PC-3 (cell line): ENCODE results near the gene VEZT. TPM values are rescaled to one million over a fixed set of nuclear protein-coding genes. Genes with fewer than 3 reads are reported as not detected.

Experiments used
- ATAC-seq: fragments of 200-7000 bp; cut with Tn5 transposase; 2 replicates; pipeline ENCODE4 v1.9.1; 2020; ENCODE audit warnings: mild to moderate bottlenecking, moderate library complexity
- BruUV-seq: library from RNA; stranded (reverse); fragments of 400-500 nt; replicated peaks from 2 replicates; lab custom pipeline; 2021; lab: Mats Ljungman, UMichigan
- CTCF ChIA-PET: fragments of 300-600 bp; sonication (Branson Sonifier 250); formaldehyde crosslinking; loops from one replicate; lab custom pipeline; 2022; ENCODE audit warnings: antibody characterized with exemption; lab: Charles Lee
- POLR2A ChIA-PET: fragments of 300-600 bp; sonication (Branson Sonifier 250); formaldehyde crosslinking; loops from one replicate; lab custom pipeline; 2022; ENCODE audit warnings: antibody characterized with exemption; ENCODE audit not compliant: unreplicated experiment; lab: Charles Lee
- DNase-seq: peaks from one replicate; pipeline ENCODE4 v3.0.0-alpha.2; 2015
- H2AFZ ChIP-seq: fragments of 300-600 bp; sonication (generic); 2 replicates; pipeline ENCODE4 v1.6.0; 2016; ENCODE audit warnings: antibody characterized with exemption, low read length
- H3F3A ChIP-seq: fragments of 300-600 bp; sonication (generic); one replicate; pipeline ENCODE4 v1.6.0; 2017; ENCODE audit warnings: antibody characterized with exemption, low read length, control low read depth, mild to moderate bottlenecking; ENCODE audit not compliant: unreplicated experiment
- H3K27ac ChIP-seq: fragments of 300-600 bp; sonication (generic); 2 replicates; pipeline ENCODE4 v1.5.1; 2016; ENCODE audit warnings: mild to moderate bottlenecking, low read length
- H3K27me3 ChIP-seq: fragments of 300-600 bp; sonication (generic); 2 replicates; pipeline ENCODE4 v1.6.1; 2016; ENCODE audit warnings: low read length, mixed read lengths
- H3K36me3 ChIP-seq: fragments of 300-600 bp; sonication (generic); 2 replicates; pipeline ENCODE4 v1.6.1; 2016; ENCODE audit warnings: low read depth, mixed run types, low read length, mixed read lengths
- H3K4me1 ChIP-seq: fragments of 300-600 bp; sonication (generic); 2 replicates; pipeline ENCODE4 v1.5.1; 2016; ENCODE audit warnings: low read length; ENCODE audit not compliant: insufficient read depth
- H3K4me2 ChIP-seq: fragments of 300-600 bp; sonication (generic); 2 replicates; pipeline ENCODE4 v1.6.0; 2016; ENCODE audit warnings: low read length
- H3K4me3 ChIP-seq: fragments of 300-600 bp; sonication (generic); 2 replicates; pipeline ENCODE4 v1.5.1; 2016; ENCODE audit warnings: mild to moderate bottlenecking, low read length, mixed read lengths
- H3K79me2 ChIP-seq: fragments of 300-600 bp; sonication (generic); 2 replicates; pipeline ENCODE4 v1.6.1; 2017; ENCODE audit warnings: low read length, mixed read lengths
- H3K9ac ChIP-seq: fragments of 300-600 bp; sonication (generic); 2 replicates; pipeline ENCODE4 v1.6.0; 2016; ENCODE audit warnings: mild to moderate bottlenecking, low read length
- H3K9me2 ChIP-seq: fragments of 300-600 bp; sonication (generic); replicated peaks from 2 replicates; pipeline ENCODE4 v1.6.1; 2016; ENCODE audit warnings: mixed run types, low read length, mixed read lengths
- H3K9me3 ChIP-seq: fragments of 300-600 bp; sonication (generic); 2 replicates; pipeline ENCODE4 v1.6.1; 2016; ENCODE audit warnings: low read length, mixed read lengths
- H4K20me1 ChIP-seq: fragments of 300-600 bp; sonication (generic); 2 replicates; pipeline ENCODE4 v1.6.1; 2016; ENCODE audit warnings: low read length, mixed read lengths
- EZH2 ChIP-seq: fragments of 300-600 bp; sonication (generic); IDR thresholded peaks from one replicate; pipeline ENCODE4 v1.6.1; 2017; ENCODE audit warnings: antibody characterized with exemption, mild to moderate bottlenecking, low read length; ENCODE audit not compliant: unreplicated experiment
- EZH2phosphoT487 ChIP-seq: fragments of 300-600 bp; sonication (generic); IDR thresholded peaks from 2 replicates; pipeline ENCODE4 v1.6.1; 2018; ENCODE audit warnings: mild to moderate bottlenecking, antibody characterized with exemption, low read length, borderline replicate concordance
- intact Hi-C: fragments of 100-400 bp; cut with micrococcal nuclease; formaldehyde crosslinking; loops from 2 replicates; pipeline ENCODE4 v1.9.0; 2023
- total RNA-seq: library from RNA; depleted of rRNA; stranded (reverse); fragments of >200 nt; gene quantifications from 2 replicates; pipeline ENCODE4 v1.2.3, GENCODE V29; 2014
- TF ChIP-seq, protein P1 (sequence below): fragments of 300-600 bp; sonication (generic); conservative IDR thresholded peaks from 2 replicates; pipeline ENCODE4 v1.5.1; 2017; ENCODE audit warnings: antibody characterized with exemption, low read depth, mild to moderate bottlenecking, low read length

Gene VEZT
- total RNA-seq, 1 experiment from 2014 or later: 83.6 TPM

DNA sequence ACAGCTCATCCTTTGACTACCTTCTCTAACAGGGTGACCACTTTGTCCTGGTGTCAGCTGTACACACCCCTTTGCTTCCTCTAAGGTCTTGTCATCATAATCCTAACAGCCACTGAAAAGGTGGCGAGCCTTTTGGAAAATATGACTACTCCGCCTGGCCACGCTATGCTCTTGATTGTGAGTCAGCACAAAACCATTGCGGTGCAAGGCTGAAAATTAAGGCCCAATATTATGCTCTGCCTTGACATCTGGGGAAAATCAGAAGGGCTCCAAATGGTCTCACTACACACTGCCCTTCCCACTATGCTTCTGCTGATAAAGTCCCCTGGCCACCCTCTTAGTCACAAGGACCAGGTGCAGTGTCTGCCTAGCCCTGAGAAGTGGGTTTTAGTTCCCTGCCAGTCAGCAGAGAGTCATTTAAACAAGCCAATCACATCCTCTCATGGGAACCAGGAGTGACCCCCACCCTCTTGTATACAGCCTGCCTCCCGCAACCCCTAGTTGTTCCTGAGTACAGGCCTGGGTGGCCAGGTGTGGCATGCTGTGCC, 34.7 kb upstream of the VEZT start:
- H3F3A ChIP-seq: no peaks in the 10 kb centered on the region
- CTCF ChIA-PET: no interaction called here
- ATAC-seq: peak; percentile 65
- H4K20me1 ChIP-seq: no peaks in the 10 kb centered on the region
- no peak overlapping the region for H3K4me2 ChIP-seq
- POLR2A ChIA-PET: no interaction called here
- peaks cover 21% of the 10 kb centered on the region for H3K4me1 ChIP-seq
- no peak overlapping the region for H3K4me3 ChIP-seq
- H3K27ac ChIP-seq: peak overlapping the region; percentile 63
- intact Hi-C loops: no loop called here
- 0 out of 2 replicates have a peak, but pooled peaks cover 5% of the 10 kb centered on the region for H3K79me2 ChIP-seq
- no peaks in the 10 kb centered on the region for H3K9me3 ChIP-seq
- DNase-seq: peak; percentile 72
- no peak overlapping the region for H2AFZ ChIP-seq
- H3K9ac ChIP-seq: no peak overlapping the region
- H3K36me3 ChIP-seq: no peaks in the 10 kb centered on the region
- no peaks in the 10 kb centered on the region for H3K9me2 ChIP-seq
- TF ChIP-seq EZH2phosphoT487 (no peak), EZH2 (no peak)
- TF ChIP-seq, protein P1, sequence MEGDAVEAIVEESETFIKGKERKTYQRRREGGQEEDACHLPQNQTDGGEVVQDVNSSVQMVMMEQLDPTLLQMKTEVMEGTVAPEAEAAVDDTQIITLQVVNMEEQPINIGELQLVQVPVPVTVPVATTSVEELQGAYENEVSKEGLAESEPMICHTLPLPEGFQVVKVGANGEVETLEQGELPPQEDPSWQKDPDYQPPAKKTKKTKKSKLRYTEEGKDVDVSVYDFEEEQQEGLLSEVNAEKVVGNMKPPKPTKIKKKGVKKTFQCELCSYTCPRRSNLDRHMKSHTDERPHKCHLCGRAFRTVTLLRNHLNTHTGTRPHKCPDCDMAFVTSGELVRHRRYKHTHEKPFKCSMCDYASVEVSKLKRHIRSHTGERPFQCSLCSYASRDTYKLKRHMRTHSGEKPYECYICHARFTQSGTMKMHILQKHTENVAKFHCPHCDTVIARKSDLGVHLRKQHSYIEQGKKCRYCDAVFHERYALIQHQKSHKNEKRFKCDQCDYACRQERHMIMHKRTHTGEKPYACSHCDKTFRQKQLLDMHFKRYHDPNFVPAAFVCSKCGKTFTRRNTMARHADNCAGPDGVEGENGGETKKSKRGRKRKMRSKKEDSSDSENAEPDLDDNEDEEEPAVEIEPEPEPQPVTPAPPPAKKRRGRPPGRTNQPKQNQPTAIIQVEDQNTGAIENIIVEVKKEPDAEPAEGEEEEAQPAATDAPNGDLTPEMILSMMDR: no peak
- no TSS peak for BruUV-seq
- no peaks in the 10 kb centered on the region for H3K27me3 ChIP-seq

GRCh38 chr12:95184121-95184520, 33.5 kb upstream of the VEZT start:
- no peaks in the 10 kb centered on the region for H3F3A ChIP-seq
- POLR2A ChIA-PET: no interaction called here
- no peak for DNase-seq
- CTCF ChIA-PET: no interaction called here
- no peaks in the 10 kb centered on the region for H3K36me3 ChIP-seq
- no TSS peak for BruUV-seq
- 0 out of 2 replicates have a peak, but pooled peaks cover 8% of the 10 kb centered on the region for H3K79me2 ChIP-seq
- intact Hi-C loops: no loop called here
- no peak overlapping the region for H3K4me3 ChIP-seq
- no peak overlapping the region for H3K4me2 ChIP-seq
- H3K27me3 ChIP-seq: no peaks in the 10 kb centered on the region
- no peak overlapping the region for H3K9ac ChIP-seq
- H3K4me1 ChIP-seq: peaks cover 11% of the 10 kb centered on the region
- no peak overlapping the region for H2AFZ ChIP-seq
- H3K27ac ChIP-seq: no peak overlapping the region
- ATAC-seq: no peak
- TF ChIP-seq EZH2 (no peak), EZH2phosphoT487 (no peak)
- TF ChIP-seq, protein P1: no peak
- no peaks in the 10 kb centered on the region for H4K20me1 ChIP-seq
- no peaks in the 10 kb centered on the region for H3K9me3 ChIP-seq
- no peaks in the 10 kb centered on the region for H3K9me2 ChIP-seq

DNA sequence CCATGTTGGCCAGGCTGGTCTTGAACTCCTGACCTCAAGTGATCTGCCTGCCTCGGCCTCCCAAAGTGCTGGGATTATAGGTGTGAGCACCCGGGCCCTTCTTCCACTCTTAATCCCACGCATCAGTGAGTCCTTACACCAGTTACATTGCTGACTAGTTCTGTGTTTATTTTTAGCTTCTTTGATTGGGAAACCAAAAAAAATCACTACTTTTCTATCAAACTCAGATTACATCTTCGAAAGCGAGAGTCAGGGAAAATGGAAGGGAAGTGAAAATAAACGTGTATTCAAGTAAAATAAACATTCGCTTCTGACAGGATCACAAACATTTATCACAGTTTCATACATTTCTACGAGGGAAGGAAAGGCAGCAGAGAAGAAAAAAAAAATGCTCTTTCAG, 32.5 kb upstream of the VEZT start:
- intact Hi-C loops: no loop called here
- Histone ChIP-seq H3K27ac (no peak overlapping the region), H2AFZ (no peak overlapping the region), H3K9ac (no peak overlapping the region), H3F3A (no peaks in the 10 kb centered on the region), H3K4me1 (peaks cover 9% of the 10 kb centered on the region), H3K27me3 (no peaks in the 10 kb centered on the region), H3K4me2 (no peak overlapping the region), H3K9me2 (no peaks in the 10 kb centered on the region), H3K36me3 (no peaks in the 10 kb centered on the region), H4K20me1 (no peaks in the 10 kb centered on the region), H3K9me3 (no peaks in the 10 kb centered on the region), H3K79me2 (0 out of 2 replicates have a peak, but pooled peaks cover 8% of the 10 kb centered on the region), H3K4me3 (no peak overlapping the region)
- no TSS peak for BruUV-seq
- TF ChIP-seq, protein P1: no peak
- TF ChIP-seq EZH2 (no peak), EZH2phosphoT487 (no peak)
- DNase-seq (no peak), ATAC-seq (no peak)
- POLR2A ChIA-PET: no interaction called here
- CTCF ChIA-PET: no interaction called here
